ENCODE data around the gene LYZ. TPM values are rescaled to one million over a fixed set of nuclear protein-coding genes. Genes with fewer than 3 reads are reported as not detected.

LYZ gene
- total and polyA plus RNA-seq, 2 donors, result 233 to 311 TPM

- H3K9me3 ChIP-seq (ENCODE audit: control insufficient read depth in 2 of 2, insufficient read depth in 1 of 2, low read length in 1 of 2), result no peaks in the 10 kb centered on the region
- peaks cover 8 to 20% of the 10 kb centered on the region in 2 donors for H3K36me3 ChIP-seq (ENCODE audit: control insufficient read depth in 2 of 2, insufficient read depth in 2 of 2, low read length in 1 of 2)
- WGBS, result 99% methylated on average over 1 of the region's 1 CpG
- DNase-seq (ENCODE audit: low read depth in 6 of 9, low spot score in 9 of 9), result no peak
- H3K27ac ChIP-seq (ENCODE audit: low read depth in 1 of 2, low read length in 1 of 2), result no peak overlapping the region
- H3K4me3 ChIP-seq (ENCODE audit: low read length in 2 of 2), result no peak overlapping the region
- no peaks in the 10 kb centered on the region for H3K4me1 ChIP-seq (ENCODE audit: control insufficient read depth in 2 of 2, insufficient read depth in 2 of 2, low read length in 2 of 2)
- H3K27me3 ChIP-seq (ENCODE audit: control insufficient read depth in 2 of 2, insufficient read depth in 1 of 2, low read length in 1 of 2), result no peaks in the 10 kb centered on the region
Observed at GRCh38 chr12:69392179-69392928, 44.2 kb downstream of the LYZ start.

GRCh38 chr12:69396041-69396440 is 47.9 kb downstream of the LYZ start:
- Histone ChIP-seq H3K9me3 (ENCODE audit: control insufficient read depth in 2 of 2, insufficient read depth in 1 of 2, low read length in 1 of 2) (no peaks in the 10 kb centered on the region), H3K27me3 (ENCODE audit: control insufficient read depth in 2 of 2, insufficient read depth in 1 of 2, low read length in 1 of 2) (no peaks in the 10 kb centered on the region), H3K4me3 (ENCODE audit: low read length in 2 of 2) (no peak overlapping the region), H3K36me3 (ENCODE audit: control insufficient read depth in 2 of 2, insufficient read depth in 2 of 2, low read length in 1 of 2) (peaks cover 6 to 8% of the 10 kb centered on the region in 2 donors), H3K27ac (ENCODE audit: low read depth in 1 of 2, low read length in 1 of 2) (no peak overlapping the region), H3K4me1 (ENCODE audit: control insufficient read depth in 2 of 2, insufficient read depth in 2 of 2, low read length in 2 of 2) (no peaks in the 10 kb centered on the region)
- WGBS, result 99% methylated on average over 1 of the region's 1 CpG
- no peak for DNase-seq (ENCODE audit: low read depth in 6 of 9, low spot score in 9 of 9)

GRCh38 chr12:69396963-69397362 is 48.8 kb downstream of the LYZ start:
- Histone ChIP-seq H3K9me3 (ENCODE audit: control insufficient read depth in 2 of 2, insufficient read depth in 1 of 2, low read length in 1 of 2) (no peaks in the 10 kb centered on the region), H3K4me1 (ENCODE audit: control insufficient read depth in 2 of 2, insufficient read depth in 2 of 2, low read length in 2 of 2) (no peaks in the 10 kb centered on the region), H3K36me3 (ENCODE audit: control insufficient read depth in 2 of 2, insufficient read depth in 2 of 2, low read length in 1 of 2) (no peaks in the 10 kb centered on the region), H3K27me3 (ENCODE audit: control insufficient read depth in 2 of 2, insufficient read depth in 1 of 2, low read length in 1 of 2) (no peaks in the 10 kb centered on the region), H3K4me3 (ENCODE audit: low read length in 2 of 2) (no peak overlapping the region), H3K27ac (ENCODE audit: low read depth in 1 of 2, low read length in 1 of 2) (no peak overlapping the region)
- 98% methylated on average over 3 of the region's 3 CpGs for WGBS
- no peak for DNase-seq (ENCODE audit: low read depth in 6 of 9, low spot score in 9 of 9)

- H3K36me3 ChIP-seq (ENCODE audit: control insufficient read depth in 2 of 2, insufficient read depth in 2 of 2, low read length in 1 of 2), result no peaks in the 10 kb centered on the region
- 98% methylated on average over 3 of the region's 3 CpGs for WGBS
- H3K27me3 ChIP-seq (ENCODE audit: control insufficient read depth in 2 of 2, insufficient read depth in 1 of 2, low read length in 1 of 2), result no peaks in the 10 kb centered on the region
- no peaks in the 10 kb centered on the region for H3K9me3 ChIP-seq (ENCODE audit: control insufficient read depth in 2 of 2, insufficient read depth in 1 of 2, low read length in 1 of 2)
- H3K4me1 ChIP-seq (ENCODE audit: control insufficient read depth in 2 of 2, insufficient read depth in 2 of 2, low read length in 2 of 2), result no peaks in the 10 kb centered on the region
- DNase-seq (ENCODE audit: low read depth in 6 of 9, low spot score in 9 of 9), result no peak
- H3K4me3 ChIP-seq (ENCODE audit: low read length in 2 of 2), result no peak overlapping the region
- no peak overlapping the region for H3K27ac ChIP-seq (ENCODE audit: low read depth in 1 of 2, low read length in 1 of 2)
Observed at GRCh38 chr12:69397978-69398377, 49.8 kb downstream of the LYZ start.

- Histone ChIP-seq H3K36me3 (ENCODE audit: control insufficient read depth in 2 of 2, insufficient read depth in 2 of 2, low read length in 1 of 2) (no peaks in the 10 kb centered on the region), H3K9me3 (ENCODE audit: control insufficient read depth in 2 of 2, insufficient read depth in 1 of 2, low read length in 1 of 2) (no peaks in the 10 kb centered on the region), H3K4me1 (ENCODE audit: control insufficient read depth in 2 of 2, insufficient read depth in 2 of 2, low read length in 2 of 2) (no peaks in the 10 kb centered on the region), H3K4me3 (ENCODE audit: low read length in 2 of 2) (no peak overlapping the region), H3K27me3 (ENCODE audit: control insufficient read depth in 2 of 2, insufficient read depth in 1 of 2, low read length in 1 of 2) (no peaks in the 10 kb centered on the region), H3K27ac (ENCODE audit: low read depth in 1 of 2, low read length in 1 of 2) (no peak overlapping the region)
- WGBS, result 98% methylated on average over 4 of the region's 4 CpGs
- no peak for DNase-seq (ENCODE audit: low read depth in 6 of 9, low spot score in 9 of 9)
Observed at GRCh38 chr12:69401940-69402339, 53.8 kb downstream of the LYZ start.

Other genes with a start within 250 kb of the LYZ start
- gene CPSF6, start 108.8 kb upstream of the LYZ start, total RNA-seq, result 32.0 TPM
- 25.5 TPM for gene CPSF6, start 108.8 kb upstream of the LYZ start, polyA plus RNA-seq
- 45.7 TPM for gene YEATS4, start 11.4 kb downstream of the LYZ start, total RNA-seq
- 20.5 TPM for gene YEATS4, start 11.4 kb downstream of the LYZ start, polyA plus RNA-seq
- 15.9 TPM for gene FRS2, start 122.0 kb downstream of the LYZ start, total RNA-seq
- gene FRS2, start 122.0 kb downstream of the LYZ start, polyA plus RNA-seq, result 8.4 TPM
- gene CCT2, start 237.1 kb downstream of the LYZ start, total RNA-seq, result 270 TPM
- gene CCT2, start 237.1 kb downstream of the LYZ start, polyA plus RNA-seq, result 126 TPM

All from thymus (tissue), 11 donors.